K562 (cell line): Measurements from ENCODE around the gene RBM17. TPM values are rescaled to one million over a fixed set of nuclear protein-coding genes. Genes with fewer than 3 reads are reported as not detected.

Experiments
- ATAC-seq: fragments of 200-7000 bp; cut with Tn5 transposase; 3 replicates; pipeline ENCODE4 v1.9.1; 2020; ENCODE audit warnings: moderate library complexity
- BruUV-seq: library from RNA; stranded (reverse); fragments of 400-500 nt; replicated peaks from 2 replicates; lab custom pipeline; 2021; lab: Mats Ljungman, UMichigan
- CTCF ChIA-PET: fragments of 300-600 bp; formaldehyde crosslinking; extraction: SDS; loops from one replicate; lab custom pipeline; 2021; ENCODE audit warnings: low intra/inter-chr PET ratio; lab: Yijun Ruan, JAX
- POLR2A ChIA-PET: fragments of 300-600, 350-650 bp; sonication (Branson Sonifier 250); formaldehyde crosslinking; extraction: SDS; loops from one replicate; lab custom pipeline; 2021; ENCODE audit warnings: antibody characterized with exemption, inconsistent platforms; lab: Yijun Ruan, JAX
- DNase-seq, 4 experiments: peaks; one replicate each; pipeline versions ENCODE4 v3.0.0 to v3.0.0-alpha.2; 2011 to 2018; ENCODE audit warnings: low spot score in 3 of 4, mixed read lengths in 3 of 4; ENCODE audit errors: extremely low read depth in 1 of 4
- FAIRE-seq: peaks from 2 replicates; lab custom pipeline; 2011; peaks lifted over from hg19 to GRCh38; lab: Jason Lieb, UNC
- H2AFZ ChIP-seq: 2 replicates; pipeline ENCODE4 v1.6.0; 2011; ENCODE audit warnings: low read depth, low read length, control low read depth, inconsistent platforms
- H3K27ac ChIP-seq: fragments of 200-600 bp; 3 replicates; pipeline ENCODE4 v1.8.0; 2011; ENCODE audit warnings: low read depth, mild to moderate bottlenecking, control low read depth, inconsistent platforms, low read length, moderate library complexity, mixed read lengths; ENCODE audit errors: extremely low read depth
- H3K27me3 ChIP-seq, 2 experiments: fragments of 300-600 bp in 1 of 2; 2 replicates in 1 of 2; 3 replicates in 1 of 2; pipeline versions ENCODE4 v1.6.0 to v1.8.0; 2011; ENCODE audit warnings: inconsistent platforms in 2 of 2, low read length in 2 of 2, mild to moderate bottlenecking in 1 of 2, mixed read lengths in 1 of 2, moderate library complexity in 1 of 2; ENCODE audit not compliant: control insufficient read depth in 2 of 2, insufficient read depth in 2 of 2
- H3K36me3 ChIP-seq: fragments of 300-600 bp; 3 replicates; pipeline ENCODE4 v1.8.0; 2011; ENCODE audit warnings: mild to moderate bottlenecking, low read length, inconsistent platforms; ENCODE audit not compliant: control insufficient read depth, insufficient read depth
- H3K4me1 ChIP-seq, 2 experiments: fragments of 200-600 bp in 1 of 2; replicated peaks in 1 of 2; 2 replicates in 1 of 2; 3 replicates in 1 of 2; pipeline versions ENCODE4 v1.5.1 to v1.8.0; 2011; ENCODE audit warnings: inconsistent platforms in 2 of 2, low read length in 2 of 2, mild to moderate bottlenecking in 1 of 2, mixed read lengths in 1 of 2, moderate library complexity in 1 of 2; ENCODE audit not compliant: control insufficient read depth in 2 of 2, insufficient read depth in 2 of 2
- H3K4me2 ChIP-seq: 2 replicates; pipeline ENCODE4 v1.6.1; 2011; ENCODE audit warnings: low read length, control low read depth, inconsistent platforms, mixed read lengths; ENCODE audit not compliant: insufficient read depth
- H3K4me3 ChIP-seq: fragments of 200-600 bp; sonication (generic), shearing (Covaris generic); 2 replicates; pipeline ENCODE4 v1.5.1; 2016; ENCODE audit warnings: control low read depth, inconsistent platforms
- H3K79me2 ChIP-seq: fragments of 200-600 bp; 3 replicates; pipeline ENCODE4 v1.8.0; 2011; ENCODE audit warnings: low read length, inconsistent platforms; ENCODE audit not compliant: control insufficient read depth, insufficient read depth
- H3K9ac ChIP-seq, 2 experiments: 2 replicates each; pipeline versions ENCODE4 v1.6.0 to v1.6.1; 2011; ENCODE audit warnings: low read depth in 2 of 2, low read length in 2 of 2, control low read depth in 1 of 2, inconsistent platforms in 1 of 2, mild to moderate bottlenecking in 1 of 2, mixed read lengths in 1 of 2; ENCODE audit not compliant: insufficient read depth in 1 of 2
- H3K9me1 ChIP-seq: one replicate; pipeline ENCODE4 v1.6.0; 2011; ENCODE audit warnings: inconsistent platforms, mild to moderate bottlenecking, low read length, moderate library complexity; ENCODE audit not compliant: control insufficient read depth, insufficient read depth
- H3K9me3 ChIP-seq: replicated peaks from 2 replicates; pipeline ENCODE4 v1.5.1; 2011; ENCODE audit warnings: low read depth, low read length, inconsistent platforms; ENCODE audit not compliant: control insufficient read depth, insufficient read depth
- H4K20me1 ChIP-seq: replicated peaks from 2 replicates; pipeline ENCODE4 v1.6.1; 2011; ENCODE audit warnings: low read length, inconsistent platforms, mixed read lengths; ENCODE audit not compliant: control insufficient read depth, insufficient read depth
- CCAR2 ChIP-seq: fragments of 200-400 bp; formaldehyde crosslinking; IDR thresholded peaks from 2 replicates; pipeline ENCODE4 v1.6.1; 2017; ENCODE audit warnings: mild to moderate bottlenecking, low read depth, low read length
- GTF2A2 ChIP-seq: IDR thresholded peaks from 2 replicates; pipeline ENCODE4 v1.6.1; 2016; ENCODE audit warnings: mild to moderate bottlenecking, missing genetic modification characterization, missing compliant biosample characterization
- ZKSCAN1 ChIP-seq: fragments of 150-350 bp; IDR thresholded peaks from 2 replicates; pipeline ENCODE4 v1.6.1; 2016; ENCODE audit warnings: low read depth, low read length
- WGBS: fragments of 100-300 bp; shearing (Covaris generic); methylation state at CpG from one replicate; pipeline ENCODE4 v1.1.6; 2016; ENCODE audit warnings: low coverage, mixed read lengths; ENCODE audit not compliant: insufficient coverage; ENCODE audit errors: missing lambda C conversion rate; 5-methylcytosine and 5-hydroxymethylcytosine counted together
- in situ Hi-C: fragments of 300-500 bp; cut with MboI; formaldehyde crosslinking; loops from 4 replicates; pipeline ENCODE4 v1.15.0; 2018; ENCODE audit warnings: inconsistent platforms, mixed read lengths
- intact Hi-C: fragments of 100-400 bp; cut with micrococcal nuclease; formaldehyde crosslinking; loops from 2 replicates; pipeline ENCODE4 v1.14.2; 2022
- polyA plus RNA-seq, 8 experiments: library from polyadenylated mRNA; depleted of rRNA in 4 of 8; stranded (reverse) in 5 of 8; unstranded in 3 of 8; fragments of >200 nt; fragmentation: Nextera tagmentation in 2 of 8; fragmentation: Illumina TruSeq in 1 of 8; extraction: Ambion mirVana in 2 of 8; extraction: Trizol in 1 of 8; gene quantifications; 2 replicates each; pipeline versions ENCODE4 v1.2.1 to v1.2.3, GENCODE V29; 2011 to 2014; ENCODE audit warnings: inconsistent platforms in 1 of 8, missing spikeins in 1 of 8
- total RNA-seq, 7 experiments: library from RNA; depleted of rRNA in 6 of 7; stranded (reverse); fragments of >200 nt in 6 of 7; fragmentation: Illumina TruSeq in 2 of 7; extraction: Trizol in 2 of 7; gene quantifications; 2 replicates each; pipeline versions ENCODE4 v1.2.1 to v1.2.3, GENCODE V29; 2011 to 2021; ENCODE audit warnings: low replicate concordance in 1 of 7

Gene RBM17
- total and polyA plus RNA-seq, 9 of the 15 experiments (the other 6 are each of a cell fraction or from before 2014, with no cell fraction given): 23.6 to 217 (median 124) TPM

- peaks cover 3 to 12% of the 10 kb centered on the region in 2 experiments; a peak in 4 of 5 replicates for H3K4me1 ChIP-seq
- no peak for DNase-seq
- no peaks in the 10 kb centered on the region for H3K9me1 ChIP-seq
- H3K9me3 ChIP-seq: no peaks in the 10 kb centered on the region
- POLR2A ChIA-PET: interaction anchor here (0.6 to 3.3 kb wide), 2 partner anchors 11 to 75 kb away, joined by 3 to 7 read pairs; no protein-coding TSS in a partner anchor
- 9% methylated on average over 7 of the region's 7 CpGs for WGBS
- CTCF ChIA-PET: interaction anchor here (0.5 to 1.1 kb wide), 2 partner anchors 99 to 364 kb away, joined by 3 to 4 read pairs; partner anchors contain the start of gene TASOR2
- H3K9ac ChIP-seq: no peak overlapping the region
- intact Hi-C loops: no loop called here
- peaks cover 15 to 23% of the 10 kb centered on the region in 2 experiments for H3K27me3 ChIP-seq
- no peak overlapping the region for H2AFZ ChIP-seq
- no peaks in the 10 kb centered on the region for H3K36me3 ChIP-seq
- no peak for ATAC-seq
- no peaks in the 10 kb centered on the region for H3K79me2 ChIP-seq
- H3K4me2 ChIP-seq: no peak overlapping the region
- peaks cover 5% of the 10 kb centered on the region; the same call in 1 of the 2 replicates for H4K20me1 ChIP-seq
- in situ Hi-C loops: no loop called here
- no TSS peak for BruUV-seq
- no peak overlapping the region for H3K4me3 ChIP-seq
- FAIRE-seq: no peak
- TF ChIP-seq CCAR2 (no peak), ZKSCAN1 (0 out of 2 replicates have a peak, but pooled peaks have one; percentile 16)
- H3K27ac ChIP-seq: no peak overlapping the region
Observed at GRCh38 chr10:6048281-6049030, 40.4 kb upstream of the RBM17 start.

GRCh38 chr10:6049031-6049400, 39.8 kb upstream of the RBM17 start:
- Histone ChIP-seq H3K27ac (no peak overlapping the region), H3K27me3 (peaks cover 15 to 23% of the 10 kb centered on the region in 2 experiments), H2AFZ (no peak overlapping the region), H4K20me1 (peaks cover 5% of the 10 kb centered on the region; the same call in 1 of the 2 replicates), H3K9me3 (no peaks in the 10 kb centered on the region), H3K9me1 (no peaks in the 10 kb centered on the region), H3K4me2 (no peak overlapping the region)
- DNase-seq: no peak
- FAIRE-seq: no peak
- 23% methylated on average over 2 of the region's 2 CpGs for WGBS
- in situ Hi-C loops: no loop called here
- ATAC-seq: no peak
- CTCF ChIA-PET: no interaction called here
- intact Hi-C loops: no loop called here
- TF ChIP-seq GTF2A2 (tag): no peak
- TF ChIP-seq, all 486 proteins: peak for 0
- Histone ChIP-seq H3K36me3 (no peaks in the 10 kb centered on the region), H3K4me3 (no peak overlapping the region), H3K4me1 (peaks cover 8 to 18% of the 10 kb centered on the region in 2 experiments), H3K79me2 (no peaks in the 10 kb centered on the region), H3K9ac (no peak overlapping the region)
- no TSS peak for BruUV-seq
- POLR2A ChIA-PET: interaction anchor here (0.6 to 3.3 kb wide), 3 partner anchors 11 to 74 kb away, joined by 3 to 7 read pairs (median 3); no protein-coding TSS in a partner anchor
